SK-N-SH (cell line): ENCODE results near the gene FMN2. TPM values are rescaled to one million over a fixed set of nuclear protein-coding genes. Genes with fewer than 3 reads are reported as not detected.

Source experiments
- CTCF ChIA-PET: fragments of 300-600, 350-600 bp; formaldehyde crosslinking; extraction: SDS; loops from one replicate; lab custom pipeline; 2021; lab: Yijun Ruan, JAX
- POLR2A ChIA-PET: fragments of 350-600 bp; sonication (Branson Sonifier 250); formaldehyde crosslinking; extraction: SDS; loops from one replicate; lab custom pipeline; 2020; ENCODE audit warnings: antibody characterized with exemption, inconsistent platforms; lab: Yijun Ruan, JAX
- DNase-seq: peaks from one replicate; pipeline ENCODE4 v3.0.0; 2012
- H2AFZ ChIP-seq: fragments of 200-600 bp; sonication (generic); 2 replicates; pipeline ENCODE4 v1.8.1; 2016; ENCODE audit warnings: antibody characterized with exemption, mild to moderate bottlenecking, low read depth
- H3F3A ChIP-seq: fragments of 200-600 bp; sonication (generic); replicated peaks from 2 replicates; pipeline ENCODE3; 2016; ENCODE audit warnings: antibody characterized with exemption, mild to moderate bottlenecking; ENCODE audit not compliant: insufficient read depth
- H3K27ac ChIP-seq, 2 experiments: fragments of 200-500 bp in 1 of 2; fragments of 200-600 bp in 1 of 2; sonication (Bioruptor generic) in 1 of 2; sonication (generic), shearing (Covaris generic) in 1 of 2; 2 replicates each; pipeline versions ENCODE4 v1.5.1 to v1.6.1; 2014 to 2016; ENCODE audit warnings: low read depth in 2 of 2, inconsistent platforms in 1 of 2, low read length in 1 of 2, mild to moderate bottlenecking in 1 of 2, mixed read lengths in 1 of 2
- H3K27me3 ChIP-seq: fragments of 200-600 bp; sonication (generic), shearing (Covaris generic); 2 replicates; pipeline ENCODE4 v1.6.1; 2016; ENCODE audit warnings: mixed run types; ENCODE audit not compliant: insufficient read depth
- H3K36me3 ChIP-seq, 2 experiments: fragments of 200-500 bp in 1 of 2; fragments of 200-600 bp in 1 of 2; sonication (Bioruptor generic) in 1 of 2; sonication (generic) in 1 of 2; replicated peaks in 1 of 2; 2 replicates each; pipeline versions ENCODE3 to v1.5.1; 2014 to 2016; ENCODE audit warnings: low read length in 1 of 2, mild to moderate bottlenecking in 1 of 2; ENCODE audit not compliant: insufficient read depth in 2 of 2, control insufficient read depth in 1 of 2
- H3K4me1 ChIP-seq, 2 experiments: fragments of 200-500 bp in 1 of 2; fragments of 200-600 bp in 1 of 2; sonication (Bioruptor generic) in 1 of 2; sonication (generic), shearing (Covaris generic) in 1 of 2; 2 replicates each; pipeline versions ENCODE4 v1.5.1 to v1.6.1; 2014 to 2016; ENCODE audit warnings: low read depth in 1 of 2, low read length in 1 of 2, mixed run types in 1 of 2; ENCODE audit not compliant: insufficient read depth in 2 of 2, control insufficient read depth in 1 of 2
- H3K4me2 ChIP-seq: fragments of 200-600 bp; sonication (generic), shearing (Covaris generic); 2 replicates; pipeline ENCODE4 v1.6.1; 2017; ENCODE audit warnings: mixed run types
- H3K4me3 ChIP-seq, 2 experiments: fragments of 200-500 bp in 1 of 2; fragments of 200-600 bp in 1 of 2; sonication (Bioruptor generic) in 1 of 2; sonication (generic), shearing (Covaris generic) in 1 of 2; 2 replicates each; pipeline versions ENCODE4 v1.5.1 to v1.8.1; 2014 to 2016; ENCODE audit warnings: low read depth in 2 of 2, inconsistent platforms in 1 of 2, low read length in 1 of 2, mild to moderate bottlenecking in 1 of 2, mixed read lengths in 1 of 2, moderate library complexity in 1 of 2
- H3K79me2 ChIP-seq: fragments of 200-600 bp; sonication (generic); 2 replicates; pipeline ENCODE4 v1.8.1; 2017; ENCODE audit warnings: mild to moderate bottlenecking; ENCODE audit not compliant: insufficient read depth
- H3K9ac ChIP-seq: fragments of 200-600 bp; sonication (generic); 2 replicates; pipeline ENCODE4 v1.6.1; 2017; ENCODE audit warnings: mixed run types
- H3K9me2 ChIP-seq: fragments of 200-600 bp; sonication (generic); 2 replicates; pipeline ENCODE4 v1.6.1; 2017; ENCODE audit warnings: mixed run types
- H3K9me3 ChIP-seq: fragments of 200-600 bp; sonication (generic); 2 replicates; pipeline ENCODE4 v1.6.1; 2017; ENCODE audit warnings: mixed run types, mild to moderate bottlenecking, moderate library complexity
- H4K20me1 ChIP-seq: fragments of 200-600 bp; sonication (generic); 2 replicates; pipeline ENCODE4 v1.6.1; 2017; ENCODE audit warnings: mild to moderate bottlenecking, mixed run types; ENCODE audit not compliant: insufficient read depth
- CHD2 ChIP-seq: fragments of 150-350 bp; IDR thresholded peaks from 2 replicates; pipeline ENCODE4 v1.6.1; 2018; ENCODE audit warnings: low read length; ENCODE audit not compliant: partially characterized antibody
- CTCF ChIP-seq: fragments of 200-600 bp; sonication (generic); IDR thresholded peaks from 2 replicates; pipeline ENCODE4 v1.6.1; 2017; ENCODE audit warnings: antibody characterized with exemption, mild to moderate bottlenecking, moderate library complexity
- ELF1 ChIP-seq: IDR thresholded peaks from 2 replicates; pipeline ENCODE4 v1.4.0; 2012
- GABPA ChIP-seq: IDR thresholded peaks from 2 replicates; pipeline ENCODE4 v1.4.0; 2012; ENCODE audit warnings: low read depth, mild to moderate bottlenecking
- GATA2 ChIP-seq: sonication (generic); formaldehyde crosslinking; IDR thresholded peaks from 2 replicates; pipeline ENCODE4 v1.5.0; 2020; ENCODE audit warnings: mild to moderate bottlenecking, missing genetic modification reagents
- JUND ChIP-seq: IDR thresholded peaks from 2 replicates; pipeline ENCODE4 v1.4.0; 2012
- MEF2A ChIP-seq: IDR thresholded peaks from 2 replicates; pipeline ENCODE4 v1.4.0; 2012; ENCODE audit warnings: low read depth, borderline replicate concordance
- NFIC ChIP-seq: IDR thresholded peaks from 2 replicates; pipeline ENCODE4 v1.4.0; 2012; ENCODE audit warnings: borderline replicate concordance
- PBX3 ChIP-seq: IDR thresholded peaks from 2 replicates; pipeline ENCODE4; 2012
- RAD21 ChIP-seq: IDR thresholded peaks from 2 replicates; pipeline ENCODE4 v1.6.1; 2012; ENCODE audit warnings: mild to moderate bottlenecking, low read length
- RFX5 ChIP-seq: IDR thresholded peaks from 2 replicates; pipeline ENCODE4 v1.6.1; 2012; ENCODE audit warnings: mild to moderate bottlenecking, improper control_type of control experiment, low read length
- RXRA ChIP-seq: IDR thresholded peaks from 2 replicates; pipeline ENCODE4 v1.4.0; 2012; ENCODE audit warnings: low read depth, mild to moderate bottlenecking, borderline replicate concordance
- SMC3 ChIP-seq: IDR thresholded peaks from 2 replicates; pipeline ENCODE4 v1.6.1; 2012; ENCODE audit warnings: low read depth, low read length, improper control_type of control experiment
- TAF1 ChIP-seq: IDR thresholded peaks from 2 replicates; pipeline ENCODE4 v1.6.1; 2012; ENCODE audit warnings: low read depth, mild to moderate bottlenecking, low read length, moderate library complexity, borderline replicate concordance
- USF1 ChIP-seq: IDR thresholded peaks from 2 replicates; pipeline ENCODE4 v1.4.0; 2012; ENCODE audit warnings: low read depth, borderline replicate concordance
- USF2 ChIP-seq: fragments of 150-350 bp; IDR thresholded peaks from 2 replicates; pipeline ENCODE4 v1.6.1; 2017; ENCODE audit warnings: antibody characterized with exemption, low read length, low read depth, borderline replicate concordance
- ZBTB33 ChIP-seq: IDR thresholded peaks from 2 replicates; pipeline ENCODE4 v1.4.0; 2012; ENCODE audit warnings: low read depth, borderline replicate concordance
- WGBS: methylation state at CpG from one replicate; pipeline ENCODE4 v1.1.6; 2017; ENCODE audit warnings: low lambda C conversion rate; 5-methylcytosine and 5-hydroxymethylcytosine counted together
- polyA plus RNA-seq, 3 experiments: library from polyadenylated mRNA; depleted of rRNA; stranded (reverse); fragments of >200 nt; gene quantifications; 2 replicates each; pipeline ENCODE4 v1.2.3, GENCODE V29; 2012

FMN2 gene
- polyA plus RNA-seq, 1 of the 3 experiments (the other 2 are of a cell fraction), result 7.2 TPM

GRCh38 chr1:240115831-240116230 is 24.1 kb downstream of the FMN2 start:
- Histone ChIP-seq H3K27ac (no peak overlapping the region), H3K9me3 (no peaks in the 10 kb centered on the region), H3K9ac (no peak overlapping the region), H3K4me3 (no peak overlapping the region), H3K9me2 (no peaks in the 10 kb centered on the region), H3K4me2 (no peak overlapping the region), H3K79me2 (peaks cover 98% of the 10 kb centered on the region), H3K27me3 (no peaks in the 10 kb centered on the region), H4K20me1 (no peaks in the 10 kb centered on the region), H3F3A (peaks cover 6% of the 10 kb centered on the region), H3K36me3 (no peaks in the 10 kb centered on the region), H3K4me1 (peaks cover 0 to 2% of the 10 kb centered on the region in 2 experiments; a peak in 2 of 4 replicates), H2AFZ (no peak overlapping the region)
- ChIA-PET POLR2A (no interaction called here), CTCF (interaction anchor here (1.0 to 1.4 kb wide), 2 partner anchors 23 to 34 kb away, joined by 4 to 5 read pairs; no protein-coding TSS in a partner anchor)
- WGBS, result 96% methylated on average over 6 of the region's 6 CpGs
- no peak for TF ChIP-seq ZBTB33
- no peak for TF ChIP-seq NFIC
- no peak for TF ChIP-seq ELF1
- TF ChIP-seq USF1, result no peak
- TF ChIP-seq USF2, result no peak
- TF ChIP-seq CHD2, result no peak
- TF ChIP-seq JUND, result no peak
- TF ChIP-seq SMC3, result no peak
- no peak for TF ChIP-seq GABPA
- no peak for TF ChIP-seq CTCF
- TF ChIP-seq RXRA, result no peak
- no peak for TF ChIP-seq MEF2A
- no peak for TF ChIP-seq GATA2 (CRISPR knock-in tag)
- TF ChIP-seq RFX5, result no peak
- no peak for TF ChIP-seq TAF1
- no peak for TF ChIP-seq RAD21
- no peak for TF ChIP-seq PBX3
- DNase-seq, result no peak
